ENCODE results near the gene DDX59. TPM values are rescaled to one million over a fixed set of nuclear protein-coding genes. Genes with fewer than 3 reads are reported as not detected.

DDX59 gene
- total and polyA plus RNA-seq, 9 of the 15 experiments (the other 6 are each of a cell fraction or from before 2014, with no cell fraction given) = 8.3 to 30.4 (median 19.8) TPM

GRCh38 chr1:200640373-200640962, 29.2 kb downstream of the DDX59 start (continued):
- TF ChIP-seq, protein P1, sequence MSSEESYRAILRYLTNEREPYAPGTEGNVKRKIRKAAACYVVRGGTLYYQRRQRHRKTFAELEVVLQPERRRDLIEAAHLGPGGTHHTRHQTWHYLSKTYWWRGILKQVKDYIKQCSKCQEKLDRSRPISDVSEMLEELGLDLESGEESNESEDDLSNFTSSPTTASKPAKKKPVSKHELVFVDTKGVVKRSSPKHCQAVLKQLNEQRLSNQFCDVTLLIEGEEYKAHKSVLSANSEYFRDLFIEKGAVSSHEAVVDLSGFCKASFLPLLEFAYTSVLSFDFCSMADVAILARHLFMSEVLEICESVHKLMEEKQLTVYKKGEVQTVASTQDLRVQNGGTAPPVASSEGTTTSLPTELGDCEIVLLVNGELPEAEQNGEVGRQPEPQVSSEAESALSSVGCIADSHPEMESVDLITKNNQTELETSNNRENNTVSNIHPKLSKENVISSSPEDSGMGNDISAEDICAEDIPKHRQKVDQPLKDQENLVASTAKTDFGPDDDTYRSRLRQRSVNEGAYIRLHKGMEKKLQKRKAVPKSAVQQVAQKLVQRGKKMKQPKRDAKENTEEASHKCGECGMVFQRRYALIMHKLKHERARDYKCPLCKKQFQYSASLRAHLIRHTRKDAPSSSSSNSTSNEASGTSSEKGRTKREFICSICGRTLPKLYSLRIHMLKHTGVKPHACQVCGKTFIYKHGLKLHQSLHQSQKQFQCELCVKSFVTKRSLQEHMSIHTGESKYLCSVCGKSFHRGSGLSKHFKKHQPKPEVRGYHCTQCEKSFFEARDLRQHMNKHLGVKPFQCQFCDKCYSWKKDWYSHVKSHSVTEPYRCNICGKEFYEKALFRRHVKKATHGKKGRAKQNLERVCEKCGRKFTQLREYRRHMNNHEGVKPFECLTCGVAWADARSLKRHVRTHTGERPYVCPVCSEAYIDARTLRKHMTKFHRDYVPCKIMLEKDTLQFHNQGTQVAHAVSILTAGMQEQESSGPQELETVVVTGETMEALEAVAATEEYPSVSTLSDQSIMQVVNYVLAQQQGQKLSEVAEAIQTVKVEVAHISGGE (CRISPR knock-in tag; IDR thresholded peaks at IDR 0.05) = no peak
- TF ChIP-seq POLR2G (IDR thresholded peaks at IDR 0.05; ENCODE audit: low read depth, low read length) (0 out of 2 replicates have a peak, but pooled peaks have one; percentile 14), LARP7 (IDR thresholded peaks at IDR 0.05) (no peak), PBX2 (CRISPR knock-in tag; IDR thresholded peaks at IDR 0.05; ENCODE audit: low read depth) (no peak), PBX2 (tag; conservative IDR thresholded peaks at IDR 0.05; ENCODE audit: low read depth) (no peak), GABPA (tag; conservative IDR thresholded peaks at IDR 0.05; ENCODE audit: low read depth) (no peak), CXXC5 (CRISPR knock-in tag; IDR thresholded peaks at IDR 0.05) (no peak), KDM2B (CRISPR knock-in tag; IDR thresholded peaks at IDR 0.05) (no peak), PHTF2 (CRISPR knock-in tag; IDR thresholded peaks at IDR 0.05) (no peak), EP400 (IDR thresholded peaks at IDR 0.05) (no peak), CBFA2T3 (IDR thresholded peaks at IDR 0.05) (no peak), HDAC8 (tag; IDR thresholded peaks at IDR 0.05) (no peak), MCM7 (IDR thresholded peaks at IDR 0.05) (no peak)
- TF ChIP-seq, protein P2, sequence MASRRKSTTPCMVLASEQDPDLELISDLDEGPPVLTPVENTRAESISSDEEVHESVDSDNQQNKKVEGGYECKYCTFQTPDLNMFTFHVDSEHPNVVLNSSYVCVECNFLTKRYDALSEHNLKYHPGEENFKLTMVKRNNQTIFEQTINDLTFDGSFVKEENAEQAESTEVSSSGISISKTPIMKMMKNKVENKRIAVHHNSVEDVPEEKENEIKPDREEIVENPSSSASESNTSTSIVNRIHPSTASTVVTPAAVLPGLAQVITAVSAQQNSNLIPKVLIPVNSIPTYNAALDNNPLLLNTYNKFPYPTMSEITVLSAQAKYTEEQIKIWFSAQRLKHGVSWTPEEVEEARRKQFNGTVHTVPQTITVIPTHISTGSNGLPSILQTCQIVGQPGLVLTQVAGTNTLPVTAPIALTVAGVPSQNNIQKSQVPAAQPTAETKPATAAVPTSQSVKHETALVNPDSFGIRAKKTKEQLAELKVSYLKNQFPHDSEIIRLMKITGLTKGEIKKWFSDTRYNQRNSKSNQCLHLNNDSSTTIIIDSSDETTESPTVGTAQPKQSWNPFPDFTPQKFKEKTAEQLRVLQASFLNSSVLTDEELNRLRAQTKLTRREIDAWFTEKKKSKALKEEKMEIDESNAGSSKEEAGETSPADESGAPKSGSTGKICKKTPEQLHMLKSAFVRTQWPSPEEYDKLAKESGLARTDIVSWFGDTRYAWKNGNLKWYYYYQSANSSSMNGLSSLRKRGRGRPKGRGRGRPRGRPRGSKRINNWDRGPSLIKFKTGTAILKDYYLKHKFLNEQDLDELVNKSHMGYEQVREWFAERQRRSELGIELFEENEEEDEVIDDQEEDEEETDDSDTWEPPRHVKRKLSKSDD (conservative IDR thresholded peaks at IDR 0.05; ENCODE audit: low read length) = no peak
- TF ChIP-seq, protein P3, sequence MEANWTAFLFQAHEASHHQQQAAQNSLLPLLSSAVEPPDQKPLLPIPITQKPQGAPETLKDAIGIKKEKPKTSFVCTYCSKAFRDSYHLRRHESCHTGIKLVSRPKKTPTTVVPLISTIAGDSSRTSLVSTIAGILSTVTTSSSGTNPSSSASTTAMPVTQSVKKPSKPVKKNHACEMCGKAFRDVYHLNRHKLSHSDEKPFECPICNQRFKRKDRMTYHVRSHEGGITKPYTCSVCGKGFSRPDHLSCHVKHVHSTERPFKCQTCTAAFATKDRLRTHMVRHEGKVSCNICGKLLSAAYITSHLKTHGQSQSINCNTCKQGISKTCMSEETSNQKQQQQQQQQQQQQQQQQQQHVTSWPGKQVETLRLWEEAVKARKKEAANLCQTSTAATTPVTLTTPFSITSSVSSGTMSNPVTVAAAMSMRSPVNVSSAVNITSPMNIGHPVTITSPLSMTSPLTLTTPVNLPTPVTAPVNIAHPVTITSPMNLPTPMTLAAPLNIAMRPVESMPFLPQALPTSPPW (CRISPR knock-in tag; IDR thresholded peaks at IDR 0.05) = peak; percentile 17; the same call in 1 of the 2 replicates

Measured in K562 (cell line).